PC-3 (cell line): ENCODE data around the gene RAB5IF. TPM values are rescaled to one million over a fixed set of nuclear protein-coding genes. Genes with fewer than 3 reads are reported as not detected.

Experiments used
- ATAC-seq: fragments of 200-7000 bp; cut with Tn5 transposase; 2 replicates; pipeline ENCODE4 v1.9.1; 2020; ENCODE audit warnings: mild to moderate bottlenecking, moderate library complexity
- BruUV-seq: library from RNA; stranded (reverse); fragments of 400-500 nt; replicated peaks from 2 replicates; lab custom pipeline; 2021; lab: Mats Ljungman, UMichigan
- CTCF ChIA-PET: fragments of 300-600 bp; sonication (Branson Sonifier 250); formaldehyde crosslinking; loops from one replicate; lab custom pipeline; 2022; ENCODE audit warnings: antibody characterized with exemption; lab: Charles Lee
- POLR2A ChIA-PET: fragments of 300-600 bp; sonication (Branson Sonifier 250); formaldehyde crosslinking; loops from one replicate; lab custom pipeline; 2022; ENCODE audit warnings: antibody characterized with exemption; ENCODE audit not compliant: unreplicated experiment; lab: Charles Lee
- DNase-seq: peaks from one replicate; pipeline ENCODE4 v3.0.0-alpha.2; 2015
- H2AFZ ChIP-seq: fragments of 300-600 bp; sonication (generic); 2 replicates; pipeline ENCODE4 v1.6.0; 2016; ENCODE audit warnings: antibody characterized with exemption, low read length
- H3F3A ChIP-seq: fragments of 300-600 bp; sonication (generic); one replicate; pipeline ENCODE4 v1.6.0; 2017; ENCODE audit warnings: antibody characterized with exemption, low read length, control low read depth, mild to moderate bottlenecking; ENCODE audit not compliant: unreplicated experiment
- H3K27ac ChIP-seq: fragments of 300-600 bp; sonication (generic); 2 replicates; pipeline ENCODE4 v1.5.1; 2016; ENCODE audit warnings: mild to moderate bottlenecking, low read length
- H3K27me3 ChIP-seq: fragments of 300-600 bp; sonication (generic); 2 replicates; pipeline ENCODE4 v1.6.1; 2016; ENCODE audit warnings: low read length, mixed read lengths
- H3K36me3 ChIP-seq: fragments of 300-600 bp; sonication (generic); 2 replicates; pipeline ENCODE4 v1.6.1; 2016; ENCODE audit warnings: low read depth, mixed run types, low read length, mixed read lengths
- H3K4me1 ChIP-seq: fragments of 300-600 bp; sonication (generic); 2 replicates; pipeline ENCODE4 v1.5.1; 2016; ENCODE audit warnings: low read length; ENCODE audit not compliant: insufficient read depth
- H3K4me2 ChIP-seq: fragments of 300-600 bp; sonication (generic); 2 replicates; pipeline ENCODE4 v1.6.0; 2016; ENCODE audit warnings: low read length
- H3K4me3 ChIP-seq: fragments of 300-600 bp; sonication (generic); 2 replicates; pipeline ENCODE4 v1.5.1; 2016; ENCODE audit warnings: mild to moderate bottlenecking, low read length, mixed read lengths
- H3K79me2 ChIP-seq: fragments of 300-600 bp; sonication (generic); 2 replicates; pipeline ENCODE4 v1.6.1; 2017; ENCODE audit warnings: low read length, mixed read lengths
- H3K9ac ChIP-seq: fragments of 300-600 bp; sonication (generic); 2 replicates; pipeline ENCODE4 v1.6.0; 2016; ENCODE audit warnings: mild to moderate bottlenecking, low read length
- H3K9me2 ChIP-seq: fragments of 300-600 bp; sonication (generic); replicated peaks from 2 replicates; pipeline ENCODE4 v1.6.1; 2016; ENCODE audit warnings: mixed run types, low read length, mixed read lengths
- H3K9me3 ChIP-seq: fragments of 300-600 bp; sonication (generic); 2 replicates; pipeline ENCODE4 v1.6.1; 2016; ENCODE audit warnings: low read length, mixed read lengths
- H4K20me1 ChIP-seq: fragments of 300-600 bp; sonication (generic); 2 replicates; pipeline ENCODE4 v1.6.1; 2016; ENCODE audit warnings: low read length, mixed read lengths
- EZH2 ChIP-seq: fragments of 300-600 bp; sonication (generic); IDR thresholded peaks from one replicate; pipeline ENCODE4 v1.6.1; 2017; ENCODE audit warnings: antibody characterized with exemption, mild to moderate bottlenecking, low read length; ENCODE audit not compliant: unreplicated experiment
- EZH2phosphoT487 ChIP-seq: fragments of 300-600 bp; sonication (generic); IDR thresholded peaks from 2 replicates; pipeline ENCODE4 v1.6.1; 2018; ENCODE audit warnings: mild to moderate bottlenecking, antibody characterized with exemption, low read length, borderline replicate concordance
- intact Hi-C: fragments of 100-400 bp; cut with micrococcal nuclease; formaldehyde crosslinking; loops from 2 replicates; pipeline ENCODE4 v1.9.0; 2023
- total RNA-seq: library from RNA; depleted of rRNA; stranded (reverse); fragments of >200 nt; gene quantifications from 2 replicates; pipeline ENCODE4 v1.2.3, GENCODE V29; 2014
- TF ChIP-seq, protein P1 (sequence below): fragments of 300-600 bp; sonication (generic); conservative IDR thresholded peaks from 2 replicates; pipeline ENCODE4 v1.5.1; 2017; ENCODE audit warnings: antibody characterized with exemption, low read depth, mild to moderate bottlenecking, low read length

RAB5IF gene
- total RNA-seq, 1 experiment from 2014 or later, result 217 TPM

DNA sequence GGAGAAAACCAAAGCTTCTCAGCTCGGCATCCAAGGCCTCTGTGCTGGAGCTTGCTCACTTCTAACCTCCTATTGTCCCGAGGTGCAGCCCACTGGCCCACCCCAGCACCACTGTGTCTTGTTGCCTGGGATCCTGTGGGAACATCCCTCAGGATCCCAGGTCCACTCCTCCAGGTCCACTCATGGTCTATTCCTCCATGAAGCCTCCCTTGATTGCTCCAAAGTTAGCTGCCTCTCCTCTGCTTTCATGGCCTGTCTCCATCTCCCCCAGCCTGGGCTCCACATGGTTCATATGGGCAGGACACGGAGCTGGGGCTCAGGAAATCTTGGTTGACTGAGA, 26.5 kb downstream of the RAB5IF start:
- no peaks in the 10 kb centered on the region for H3F3A ChIP-seq
- TF ChIP-seq, protein P1, sequence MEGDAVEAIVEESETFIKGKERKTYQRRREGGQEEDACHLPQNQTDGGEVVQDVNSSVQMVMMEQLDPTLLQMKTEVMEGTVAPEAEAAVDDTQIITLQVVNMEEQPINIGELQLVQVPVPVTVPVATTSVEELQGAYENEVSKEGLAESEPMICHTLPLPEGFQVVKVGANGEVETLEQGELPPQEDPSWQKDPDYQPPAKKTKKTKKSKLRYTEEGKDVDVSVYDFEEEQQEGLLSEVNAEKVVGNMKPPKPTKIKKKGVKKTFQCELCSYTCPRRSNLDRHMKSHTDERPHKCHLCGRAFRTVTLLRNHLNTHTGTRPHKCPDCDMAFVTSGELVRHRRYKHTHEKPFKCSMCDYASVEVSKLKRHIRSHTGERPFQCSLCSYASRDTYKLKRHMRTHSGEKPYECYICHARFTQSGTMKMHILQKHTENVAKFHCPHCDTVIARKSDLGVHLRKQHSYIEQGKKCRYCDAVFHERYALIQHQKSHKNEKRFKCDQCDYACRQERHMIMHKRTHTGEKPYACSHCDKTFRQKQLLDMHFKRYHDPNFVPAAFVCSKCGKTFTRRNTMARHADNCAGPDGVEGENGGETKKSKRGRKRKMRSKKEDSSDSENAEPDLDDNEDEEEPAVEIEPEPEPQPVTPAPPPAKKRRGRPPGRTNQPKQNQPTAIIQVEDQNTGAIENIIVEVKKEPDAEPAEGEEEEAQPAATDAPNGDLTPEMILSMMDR, result no peak
- TF ChIP-seq EZH2, result no peak
- no peak for TF ChIP-seq EZH2phosphoT487
- no peaks in the 10 kb centered on the region for H3K9me2 ChIP-seq
- no peaks in the 10 kb centered on the region for H4K20me1 ChIP-seq
- ChIA-PET POLR2A (no interaction called here), CTCF (no interaction called here)
- H3K9ac ChIP-seq, result no peak overlapping the region
- BruUV-seq, result no TSS peak
- no peak for ATAC-seq
- no peak overlapping the region for H3K4me2 ChIP-seq
- H2AFZ ChIP-seq, result no peak overlapping the region
- H3K9me3 ChIP-seq, result no peaks in the 10 kb centered on the region
- no peaks in the 10 kb centered on the region for H3K4me1 ChIP-seq
- no peaks in the 10 kb centered on the region for H3K27me3 ChIP-seq
- intact Hi-C loops, result no loop called here
- H3K79me2 ChIP-seq, result no peaks in the 10 kb centered on the region
- no peak overlapping the region for H3K4me3 ChIP-seq
- no peak for DNase-seq
- H3K36me3 ChIP-seq, result no peaks in the 10 kb centered on the region
- no peak overlapping the region for H3K27ac ChIP-seq

- no peak overlapping the region for H3K27ac ChIP-seq
- H3K9ac ChIP-seq, result no peak overlapping the region
- no peak for DNase-seq
- no peak overlapping the region for H3K4me3 ChIP-seq
- intact Hi-C loops, result no loop called here
- no peaks in the 10 kb centered on the region for H3F3A ChIP-seq
- H3K4me1 ChIP-seq, result no peaks in the 10 kb centered on the region
- no peaks in the 10 kb centered on the region for H4K20me1 ChIP-seq
- ATAC-seq, result no peak
- H3K36me3 ChIP-seq, result no peaks in the 10 kb centered on the region
- TF ChIP-seq, protein P1, result no peak
- TF ChIP-seq EZH2phosphoT487 (no peak), EZH2 (no peak)
- no peaks in the 10 kb centered on the region for H3K27me3 ChIP-seq
- ChIA-PET POLR2A (no interaction called here), CTCF (no interaction called here)
- H3K9me3 ChIP-seq, result no peaks in the 10 kb centered on the region
- BruUV-seq, result no TSS peak
- H2AFZ ChIP-seq, result no peak overlapping the region
- H3K4me2 ChIP-seq, result no peak overlapping the region
- no peaks in the 10 kb centered on the region for H3K9me2 ChIP-seq
- H3K79me2 ChIP-seq, result no peaks in the 10 kb centered on the region
These were observed 27.1 kb downstream of the RAB5IF start for GRCh38 chr20:36632487-36633284.

DNA sequence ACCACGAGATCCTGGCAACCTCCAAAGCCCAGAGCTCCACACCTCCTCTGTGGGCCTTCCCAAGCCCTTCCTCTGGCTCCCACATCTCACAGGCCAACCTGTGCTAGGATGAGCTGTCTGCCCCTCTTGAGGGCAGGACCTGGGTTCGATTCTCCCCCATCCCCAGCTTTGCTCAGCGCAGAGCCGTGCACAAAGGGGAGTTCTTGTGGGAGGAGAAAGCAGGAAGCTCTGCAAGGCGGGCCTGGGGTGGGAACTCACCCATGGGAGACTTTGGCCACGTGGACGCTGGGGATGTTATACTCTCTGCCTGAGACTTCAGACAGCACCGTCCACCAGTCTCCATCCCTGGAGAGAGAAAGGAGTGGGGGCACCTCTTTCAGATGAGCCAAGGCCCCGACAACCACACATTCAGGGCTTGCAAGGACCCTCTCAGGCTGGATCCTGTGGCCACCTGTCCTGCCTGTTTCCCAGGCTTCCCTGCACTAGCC, 27.8 kb downstream of the RAB5IF start:
- no peak for DNase-seq
- TF ChIP-seq, protein P1, result no peak
- TF ChIP-seq EZH2phosphoT487 (no peak), EZH2 (no peak)
- intact Hi-C loops, result no loop called here
- BruUV-seq, result no TSS peak
- ChIA-PET POLR2A (no interaction called here), CTCF (no interaction called here)
- Histone ChIP-seq H3K4me2 (no peak overlapping the region), H3K36me3 (no peaks in the 10 kb centered on the region), H4K20me1 (no peaks in the 10 kb centered on the region), H3K9me3 (no peaks in the 10 kb centered on the region), H3K4me3 (no peak overlapping the region), H2AFZ (no peak overlapping the region), H3F3A (no peaks in the 10 kb centered on the region), H3K4me1 (no peaks in the 10 kb centered on the region), H3K9ac (no peak overlapping the region), H3K27ac (no peak overlapping the region), H3K9me2 (no peaks in the 10 kb centered on the region), H3K27me3 (no peaks in the 10 kb centered on the region), H3K79me2 (no peaks in the 10 kb centered on the region)
- no peak for ATAC-seq
